NT2/D1 (cell line): ENCODE data around the gene KCNK6.

Experiments used
- YY1 ChIP-seq: IDR thresholded peaks from 2 replicates; pipeline ENCODE4 v1.6.1; 2011; ENCODE audit not compliant: insufficient read length, insufficient read depth
- ZNF274 ChIP-seq: IDR thresholded peaks from 2 replicates; pipeline ENCODE4 v1.6.1; 2011; ENCODE audit warnings: mild to moderate bottlenecking, low read depth, low read length

- no peak for TF ChIP-seq YY1
- TF ChIP-seq ZNF274 = no peak
Observed at GRCh38 chr19:38346837-38347236, 27.2 kb downstream of the KCNK6 start.
